ENCODE measurements around the gene TTF2.
A peak's percentile ranks its signal among the peaks of the same experiment; 100 is the strongest.

The TTF2 gene

DNA sequence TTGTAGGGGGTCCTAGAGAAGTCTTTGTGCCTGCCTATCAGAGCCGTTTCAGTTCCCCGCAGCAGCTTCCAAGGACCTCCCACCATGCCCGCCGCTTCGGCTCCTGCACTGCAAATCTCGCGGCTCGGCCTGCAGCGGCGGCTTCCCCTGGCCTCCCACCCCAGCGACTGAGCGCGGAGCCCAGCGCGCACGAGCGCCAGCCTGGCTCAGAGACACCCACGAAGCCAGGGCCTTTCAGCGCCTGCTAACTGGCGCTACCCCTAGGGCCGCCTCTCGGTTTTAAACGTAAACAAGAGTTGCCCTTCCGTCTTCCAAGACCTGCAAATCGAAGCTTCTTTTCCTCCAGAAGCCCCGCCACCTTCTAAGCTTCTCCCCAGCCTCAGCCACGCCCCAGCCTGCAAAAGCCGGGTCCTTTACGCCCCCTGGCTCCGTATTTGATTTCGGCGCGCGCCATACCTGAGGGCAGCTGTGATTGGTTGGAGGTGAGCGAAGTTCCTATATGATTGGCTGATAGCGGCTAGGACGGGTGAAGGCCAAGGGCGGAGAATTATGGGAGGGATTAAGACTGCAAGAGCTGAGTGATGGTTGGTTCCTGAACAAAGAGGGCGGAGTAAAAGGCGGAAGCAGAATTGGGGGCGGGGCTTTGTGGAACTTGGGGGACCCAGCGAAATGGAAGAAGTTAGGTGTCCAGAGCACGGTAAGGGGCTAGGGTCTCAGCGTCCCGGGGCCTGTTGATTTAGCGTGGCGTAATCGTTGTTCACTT is at the start of gene TTF2:
Gene TTF2, plus strand, starts transcription at position 649 of the 763 bp plus-strand sequence. Its CDS starts 21 bp downstream, at position 670.
- peaks cover 3% of the 10 kb centered on the region; the same call in 1 of the 2 replicates for H3K36me3 ChIP-seq (ENCODE audit: insufficient read depth, low read length)
- H3K9ac ChIP-seq (ENCODE audit: insufficient read length) = peak within 1 kb of the TSS; percentile 86
- TF ChIP-seq EZH2 (IDR thresholded peaks at IDR 0.05) (no peak), POLR2AphosphoS5 (IDR thresholded peaks at IDR 0.05; ENCODE audit: borderline replicate concordance, low read depth, low read length) (peak; percentile 80), FOXP2 (optimal IDR thresholded peaks at IDR 0.05; ENCODE audit: control extremely low read depth, extremely low read length, insufficient read depth) (no peak)
- H3K4me3 ChIP-seq = peak within 1 kb of the TSS; percentile 96
- peak; percentile 99 for DNase-seq (ENCODE audit: low read depth, low spot score)
- H3K9me3 ChIP-seq (ENCODE audit: low read depth, low read length) = no peaks in the 10 kb centered on the region
- peak within 1 kb of the TSS; percentile 82 for H3K27ac ChIP-seq

DNA sequence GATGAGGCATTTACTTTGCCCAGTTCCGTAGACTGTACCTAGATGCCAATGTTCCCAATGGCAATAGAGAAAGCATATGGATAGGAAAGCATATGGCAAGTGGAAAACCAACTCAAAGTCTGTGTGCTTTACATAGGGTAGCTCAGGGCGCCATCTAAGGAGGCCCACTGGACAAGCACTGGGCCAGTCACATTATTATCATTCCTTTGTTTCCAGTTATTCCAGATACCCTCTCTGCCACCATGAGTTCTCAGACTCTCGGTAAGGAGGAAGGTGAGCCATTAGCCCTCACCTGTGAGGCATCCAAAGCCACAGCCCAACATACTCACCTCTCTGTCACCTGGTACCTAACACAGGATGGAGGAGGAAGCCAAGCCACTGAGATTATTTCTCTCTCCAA is 48.8 kb upstream of the TTF2 start:
- no peak for TF ChIP-seq FOXP2 (optimal IDR thresholded peaks at IDR 0.05; ENCODE audit: control extremely low read depth, extremely low read length, insufficient read depth)
- TF ChIP-seq POLR2AphosphoS5 (IDR thresholded peaks at IDR 0.05; ENCODE audit: borderline replicate concordance, low read depth, low read length) = no peak
- no peak for TF ChIP-seq EZH2 (IDR thresholded peaks at IDR 0.05)
- Histone ChIP-seq H3K36me3 (ENCODE audit: insufficient read depth, low read length) (no peaks in the 10 kb centered on the region), H3K9me3 (ENCODE audit: low read depth, low read length) (no peaks in the 10 kb centered on the region), H3K9ac (ENCODE audit: insufficient read length) (no peak overlapping the region), H3K27ac (no peak overlapping the region), H3K4me3 (no peak overlapping the region)
- DNase-seq (ENCODE audit: low read depth, low spot score) = no peak

DNA sequence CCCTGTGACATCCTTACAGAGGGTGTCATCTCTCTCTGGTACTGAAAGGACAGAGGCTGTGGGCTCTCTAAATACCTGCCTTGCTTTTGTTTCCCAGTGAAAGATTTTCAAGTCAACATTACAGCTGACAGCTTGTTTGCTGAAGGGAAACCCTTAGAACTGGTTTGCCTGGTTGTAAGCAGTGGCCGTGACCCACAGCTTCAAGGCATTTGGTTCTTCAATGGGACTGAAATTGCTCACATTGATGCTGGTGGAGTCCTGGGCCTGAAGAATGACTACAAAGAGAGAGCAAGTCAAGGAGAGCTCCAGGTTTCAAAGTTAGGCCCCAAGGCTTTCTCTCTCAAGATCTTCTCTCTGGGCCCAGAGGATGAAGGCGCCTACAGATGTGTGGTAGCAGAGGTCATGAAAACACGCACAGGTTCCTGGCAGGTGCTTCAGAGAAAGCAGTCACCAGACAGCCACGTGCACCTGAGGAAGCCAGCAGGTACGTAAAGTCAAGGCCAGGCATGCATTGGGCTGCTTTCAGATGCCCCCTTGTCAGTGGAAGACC is 46.7 kb upstream of the TTF2 start:
- H3K36me3 ChIP-seq (ENCODE audit: insufficient read depth, low read length) = no peaks in the 10 kb centered on the region
- TF ChIP-seq EZH2 (IDR thresholded peaks at IDR 0.05) (no peak), FOXP2 (optimal IDR thresholded peaks at IDR 0.05; ENCODE audit: control extremely low read depth, extremely low read length, insufficient read depth) (no peak), POLR2AphosphoS5 (IDR thresholded peaks at IDR 0.05; ENCODE audit: borderline replicate concordance, low read depth, low read length) (no peak)
- no peak overlapping the region for H3K4me3 ChIP-seq
- H3K27ac ChIP-seq = no peak overlapping the region
- H3K9me3 ChIP-seq (ENCODE audit: low read depth, low read length) = no peaks in the 10 kb centered on the region
- no peak for DNase-seq (ENCODE audit: low read depth, low spot score)
- no peak overlapping the region for H3K9ac ChIP-seq (ENCODE audit: insufficient read length)

DNA sequence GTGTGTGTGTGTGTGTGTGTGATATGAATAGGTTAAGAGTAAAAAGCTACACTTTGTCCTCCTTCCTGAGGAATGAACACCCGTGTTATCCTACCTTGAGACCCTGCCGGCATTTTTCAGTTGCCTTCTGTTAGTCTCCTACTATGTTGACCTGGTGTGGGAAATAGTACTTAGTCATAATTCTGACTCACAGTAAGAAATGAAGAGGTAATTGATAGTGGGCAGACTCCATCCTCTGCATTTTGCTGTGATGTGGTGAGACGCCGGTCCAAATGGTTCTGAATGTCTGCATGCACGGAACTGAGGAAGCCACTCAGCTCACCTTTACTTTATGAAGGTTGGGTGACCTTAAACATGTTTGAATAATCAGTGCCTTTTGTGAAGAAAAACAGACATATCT is 45.9 kb upstream of the TTF2 start:
- H3K27ac ChIP-seq = no peak overlapping the region
- no peak for DNase-seq (ENCODE audit: low read depth, low spot score)
- no peak overlapping the region for H3K4me3 ChIP-seq
- TF ChIP-seq EZH2 (IDR thresholded peaks at IDR 0.05) = no peak
- TF ChIP-seq FOXP2 (optimal IDR thresholded peaks at IDR 0.05; ENCODE audit: control extremely low read depth, extremely low read length, insufficient read depth) = no peak
- no peak for TF ChIP-seq POLR2AphosphoS5 (IDR thresholded peaks at IDR 0.05; ENCODE audit: borderline replicate concordance, low read depth, low read length)
- no peak overlapping the region for H3K9ac ChIP-seq (ENCODE audit: insufficient read length)
- no peaks in the 10 kb centered on the region for H3K36me3 ChIP-seq (ENCODE audit: insufficient read depth, low read length)
- H3K9me3 ChIP-seq (ENCODE audit: low read depth, low read length) = no peaks in the 10 kb centered on the region

DNA sequence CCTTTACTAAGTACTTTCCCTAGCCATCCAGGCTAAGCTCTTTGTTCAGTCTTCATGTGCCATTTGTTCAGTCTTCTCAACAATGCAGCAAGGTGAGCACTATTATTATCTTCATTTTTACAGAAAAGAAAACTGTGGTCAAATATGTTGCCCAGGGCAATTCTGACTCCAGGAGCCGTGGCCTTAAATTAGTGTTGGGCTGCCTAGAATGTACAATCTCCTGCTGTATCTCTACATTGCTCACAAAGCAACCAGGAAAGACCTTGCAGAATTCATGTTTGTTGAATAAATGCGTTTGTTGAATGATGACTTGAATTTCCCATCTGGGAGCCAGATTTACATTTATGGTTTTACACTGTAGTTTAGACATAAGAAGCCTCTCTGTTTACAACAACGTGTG is 44.4 kb upstream of the TTF2 start:
- no peak for DNase-seq (ENCODE audit: low read depth, low spot score)
- Histone ChIP-seq H3K4me3 (no peak overlapping the region), H3K36me3 (ENCODE audit: insufficient read depth, low read length) (no peaks in the 10 kb centered on the region), H3K9me3 (ENCODE audit: low read depth, low read length) (no peaks in the 10 kb centered on the region), H3K27ac (no peak overlapping the region), H3K9ac (ENCODE audit: insufficient read length) (no peak overlapping the region)
- TF ChIP-seq EZH2 (IDR thresholded peaks at IDR 0.05) (no peak), POLR2AphosphoS5 (IDR thresholded peaks at IDR 0.05; ENCODE audit: borderline replicate concordance, low read depth, low read length) (no peak), FOXP2 (optimal IDR thresholded peaks at IDR 0.05; ENCODE audit: control extremely low read depth, extremely low read length, insufficient read depth) (no peak)

DNA sequence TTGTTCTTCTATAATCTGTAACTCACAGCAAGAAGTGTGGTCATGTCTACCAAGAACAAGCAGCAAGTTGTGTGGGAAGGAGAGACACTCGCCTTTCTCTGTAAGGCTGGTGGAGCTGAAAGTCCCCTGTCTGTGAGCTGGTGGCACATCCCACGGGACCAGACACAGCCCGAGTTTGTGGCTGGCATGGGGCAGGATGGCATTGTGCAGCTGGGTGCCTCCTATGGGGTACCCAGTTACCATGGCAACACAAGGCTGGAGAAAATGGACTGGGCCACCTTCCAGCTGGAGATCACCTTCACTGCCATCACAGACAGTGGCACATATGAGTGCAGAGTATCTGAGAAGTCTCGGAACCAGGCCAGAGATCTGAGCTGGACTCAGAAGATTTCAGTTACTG is 43.1 kb upstream of the TTF2 start:
- no peak for DNase-seq (ENCODE audit: low read depth, low spot score)
- Histone ChIP-seq H3K4me3 (no peak overlapping the region), H3K27ac (no peak overlapping the region), H3K9me3 (ENCODE audit: low read depth, low read length) (no peaks in the 10 kb centered on the region), H3K36me3 (ENCODE audit: insufficient read depth, low read length) (no peaks in the 10 kb centered on the region), H3K9ac (ENCODE audit: insufficient read length) (no peak overlapping the region)
- no peak for TF ChIP-seq EZH2 (IDR thresholded peaks at IDR 0.05)

DNA sequence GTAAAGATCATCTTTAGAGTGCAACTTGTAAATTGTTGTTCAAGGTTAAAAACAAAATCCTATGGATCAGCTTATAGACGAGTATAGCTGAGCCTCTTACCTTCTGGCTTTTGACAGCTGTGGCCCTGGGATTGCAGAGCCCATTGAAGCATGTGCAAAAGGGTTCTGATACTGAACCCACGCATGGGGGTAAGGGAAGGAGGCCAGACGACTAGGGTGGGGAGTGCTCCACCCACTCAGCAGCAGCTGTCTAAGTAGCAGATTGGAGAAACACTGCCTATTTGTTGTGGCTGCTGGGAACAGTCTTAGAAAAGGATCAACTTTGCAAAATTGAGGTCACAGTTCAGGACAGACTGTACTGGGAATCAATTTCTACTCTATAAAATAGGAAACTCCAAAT is 42.5 kb upstream of the TTF2 start:
- H3K27ac ChIP-seq = no peak overlapping the region
- H3K9ac ChIP-seq (ENCODE audit: insufficient read length) = no peak overlapping the region
- no peak for DNase-seq (ENCODE audit: low read depth, low spot score)
- no peaks in the 10 kb centered on the region for H3K9me3 ChIP-seq (ENCODE audit: low read depth, low read length)
- no peaks in the 10 kb centered on the region for H3K36me3 ChIP-seq (ENCODE audit: insufficient read depth, low read length)
- TF ChIP-seq FOXP2 (optimal IDR thresholded peaks at IDR 0.05; ENCODE audit: control extremely low read depth, extremely low read length, insufficient read depth) (no peak), POLR2AphosphoS5 (IDR thresholded peaks at IDR 0.05; ENCODE audit: borderline replicate concordance, low read depth, low read length) (no peak), EZH2 (IDR thresholded peaks at IDR 0.05) (no peak)
- H3K4me3 ChIP-seq = no peak overlapping the region

DNA sequence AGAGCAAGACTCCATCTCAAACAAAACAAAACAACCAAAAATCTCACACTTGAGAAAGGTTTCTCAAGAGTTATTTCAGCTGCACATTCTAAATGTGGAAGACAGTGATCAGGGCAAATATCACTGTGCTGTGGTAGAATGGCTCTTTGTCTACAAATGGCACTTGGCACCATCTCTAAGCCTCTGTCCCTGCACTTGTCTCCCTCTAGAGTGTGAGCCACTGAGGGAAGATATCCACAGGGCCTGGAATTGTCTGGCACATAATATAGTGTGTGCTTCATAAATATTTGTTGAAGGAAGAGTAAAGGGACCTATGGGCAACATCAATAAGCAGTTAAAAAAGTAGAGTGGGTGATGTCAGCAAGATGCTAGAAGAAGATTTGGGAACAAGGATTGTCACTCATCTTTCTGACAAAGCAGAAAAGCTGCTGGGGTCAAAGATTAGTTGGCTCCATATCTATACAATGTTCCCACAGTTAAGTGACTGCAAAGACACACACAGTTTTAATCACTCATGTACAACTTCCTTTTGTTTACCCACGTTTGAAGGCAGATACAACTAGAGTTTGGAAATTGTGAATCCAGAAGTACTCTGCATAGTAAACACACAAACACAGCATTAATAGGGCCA is 39.5 kb upstream of the TTF2 start:
- DNase-seq (ENCODE audit: low read depth, low spot score) = no peak
- no peak overlapping the region for H3K27ac ChIP-seq
- no peak for TF ChIP-seq POLR2AphosphoS5 (IDR thresholded peaks at IDR 0.05; ENCODE audit: borderline replicate concordance, low read depth, low read length)
- TF ChIP-seq FOXP2 (optimal IDR thresholded peaks at IDR 0.05; ENCODE audit: control extremely low read depth, extremely low read length, insufficient read depth) = no peak
- TF ChIP-seq EZH2 (IDR thresholded peaks at IDR 0.05) = no peak

More for the DNA sequence above, 39.5 kb upstream of the TTF2 start:
- no peaks in the 10 kb centered on the region for H3K9me3 ChIP-seq (ENCODE audit: low read depth, low read length)
- H3K4me3 ChIP-seq = no peak overlapping the region
- no peak overlapping the region for H3K9ac ChIP-seq (ENCODE audit: insufficient read length)
- H3K36me3 ChIP-seq (ENCODE audit: insufficient read depth, low read length) = no peaks in the 10 kb centered on the region
